A673 (cell line): Measurements from ENCODE around the gene ABR.

Experiments
- EZH2 ChIP-seq: fragments of 200-600 bp; sonication (generic); IDR thresholded peaks from 2 replicates; pipeline ENCODE4 v1.6.1; 2017; ENCODE audit warnings: borderline replicate concordance, low read depth, mild to moderate bottlenecking, mixed read lengths, antibody characterized with exemption, low read length; ENCODE audit not compliant: poor library complexity, severe bottlenecking
- TF ChIP-seq, protein P1 (sequence below): fragments of 300-800, 200-600 bp; sonication (generic); conservative IDR thresholded peaks from 2 replicates; pipeline ENCODE4 v1.5.1; 2017; ENCODE audit warnings: low read depth, mild to moderate bottlenecking, antibody characterized with exemption, low read length, moderate library complexity, mixed read lengths

DNA sequence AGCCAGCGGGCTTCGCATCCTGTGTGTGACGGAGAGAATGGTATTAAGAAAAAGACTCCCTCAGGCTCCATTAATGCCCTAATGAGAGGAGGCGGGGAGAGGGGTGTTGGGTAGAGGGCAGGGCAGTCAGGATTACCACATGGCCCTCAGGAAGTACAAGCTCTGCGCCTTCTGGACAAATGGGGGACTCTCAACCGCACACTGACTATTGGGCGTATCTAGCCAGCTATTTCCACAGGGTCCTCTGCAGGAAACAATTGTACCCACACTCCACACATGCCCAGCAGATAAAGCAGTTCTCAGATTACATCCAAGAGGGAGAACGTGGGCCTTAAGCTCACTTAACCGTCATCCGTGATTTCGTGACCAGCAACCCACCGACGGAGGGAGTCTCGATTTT, 214.9 kb downstream of the ABR start:
- TF ChIP-seq, protein P1, sequence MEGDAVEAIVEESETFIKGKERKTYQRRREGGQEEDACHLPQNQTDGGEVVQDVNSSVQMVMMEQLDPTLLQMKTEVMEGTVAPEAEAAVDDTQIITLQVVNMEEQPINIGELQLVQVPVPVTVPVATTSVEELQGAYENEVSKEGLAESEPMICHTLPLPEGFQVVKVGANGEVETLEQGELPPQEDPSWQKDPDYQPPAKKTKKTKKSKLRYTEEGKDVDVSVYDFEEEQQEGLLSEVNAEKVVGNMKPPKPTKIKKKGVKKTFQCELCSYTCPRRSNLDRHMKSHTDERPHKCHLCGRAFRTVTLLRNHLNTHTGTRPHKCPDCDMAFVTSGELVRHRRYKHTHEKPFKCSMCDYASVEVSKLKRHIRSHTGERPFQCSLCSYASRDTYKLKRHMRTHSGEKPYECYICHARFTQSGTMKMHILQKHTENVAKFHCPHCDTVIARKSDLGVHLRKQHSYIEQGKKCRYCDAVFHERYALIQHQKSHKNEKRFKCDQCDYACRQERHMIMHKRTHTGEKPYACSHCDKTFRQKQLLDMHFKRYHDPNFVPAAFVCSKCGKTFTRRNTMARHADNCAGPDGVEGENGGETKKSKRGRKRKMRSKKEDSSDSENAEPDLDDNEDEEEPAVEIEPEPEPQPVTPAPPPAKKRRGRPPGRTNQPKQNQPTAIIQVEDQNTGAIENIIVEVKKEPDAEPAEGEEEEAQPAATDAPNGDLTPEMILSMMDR = no peak
- TF ChIP-seq EZH2 = no peak
